ENCODE results near the gene DYNC1I1. TPM values are rescaled to one million over a fixed set of nuclear protein-coding genes. Genes with fewer than 3 reads are reported as not detected.

DYNC1I1 gene
- total and polyA plus RNA-seq, 2 donors (not counting 3 experiments of a cell fraction or from before 2014, with no cell fraction given) = 1.8 to 3.6 TPM

DNA sequence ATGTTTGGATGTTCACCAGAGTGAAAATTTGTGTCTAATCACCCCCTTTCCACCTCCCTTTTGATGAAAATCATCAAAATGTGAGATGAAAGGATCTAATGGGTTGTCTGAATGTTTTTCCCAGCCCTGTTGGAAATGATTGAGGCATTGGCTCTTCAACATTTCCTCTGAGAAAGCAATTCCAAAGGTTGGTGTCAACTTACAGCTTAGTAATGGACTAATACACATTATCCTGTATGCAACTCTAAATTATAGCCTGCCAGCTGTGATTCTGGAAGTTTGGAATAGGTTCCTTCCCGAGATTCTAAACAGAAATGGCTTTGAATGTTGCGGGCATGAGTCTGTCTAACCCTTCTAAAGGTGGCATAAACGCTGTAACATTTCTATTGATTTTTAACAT, 152.9 kb downstream of the DYNC1I1 start:
- DNase-seq (ENCODE audit: low read depth, low spot score) (no peak), FAIRE-seq (no peak)
- Histone ChIP-seq H3K4me2 (ENCODE audit: insufficient read depth, low read length) (no peak overlapping the region), H4K20me1 (replicated peaks; ENCODE audit: control insufficient read depth, extremely low read depth, insufficient read depth, low read length) (peaks cover 3% of the 10 kb centered on the region), H3K4me3 (replicated peaks in 1 of 3; ENCODE audit: insufficient read depth in 1 of 3, low read depth in 1 of 3, low read length in 3 of 3) (no peak overlapping the region), H3K27ac (ENCODE audit: insufficient read depth, low read depth, low read length) (no peak overlapping the region), H3K9ac (replicated peaks; ENCODE audit: extremely low read depth, insufficient read depth, low read length) (no peak overlapping the region), H2AFZ (ENCODE audit: low read depth, low read length) (no peak overlapping the region), H3K27me3 (ENCODE audit: control insufficient read depth in 2 of 2, insufficient read depth in 2 of 2, low read length in 2 of 2) (peaks cover 47 to 84% of the 10 kb centered on the region in 2 experiments), H3K4me1 (ENCODE audit: control insufficient read depth, extremely low read depth, insufficient read depth, low read length) (peaks cover 8% of the 10 kb centered on the region), H3K9me3 (replicated peaks; ENCODE audit: control insufficient read depth, insufficient read depth, low read length) (no peaks in the 10 kb centered on the region), H3K79me2 (ENCODE audit: control insufficient read depth, insufficient read depth, low read length) (no peaks in the 10 kb centered on the region), H3K36me3 (ENCODE audit: control insufficient read depth in 2 of 2, extremely low read depth in 1 of 2, insufficient read depth in 2 of 2, low read length in 2 of 2) (no peaks in the 10 kb centered on the region), H3K9me1 (replicated peaks; ENCODE audit: control insufficient read depth, extremely low read depth, insufficient read depth, low read length) (no peaks in the 10 kb centered on the region)
- ChIA-PET POLR2A (no interaction called here), CTCF (interaction anchor here (0.8 to 2.8 kb wide), 7 partner anchors 9 to 1254 kb away, joined by 3 to 26 read pairs (median 3); no protein-coding TSS in a partner anchor)
- intact Hi-C loops (cut with micrococcal nuclease) = no loop called here
- TF ChIP-seq MYC (IDR thresholded peaks at IDR 0.05; ENCODE audit: low read depth, low read length) (no peak), EZH2 (IDR thresholded peaks at IDR 0.05; ENCODE audit: borderline replicate concordance, low read depth, low read length, severe bottlenecking) (no peak), POLR2A (IDR thresholded peaks at IDR 0.05; ENCODE audit: low read depth, low read length) (no peak), FOS (IDR thresholded peaks at IDR 0.05; ENCODE audit: borderline replicate concordance, insufficient read depth, low read length) (no peak), POLR2AphosphoS5 (IDR thresholded peaks at IDR 0.05; ENCODE audit: insufficient read depth, low read depth, low read length) (no peak), GATA2 (IDR thresholded peaks at IDR 0.05; ENCODE audit: insufficient read depth, insufficient read length, low read depth, low read length) (no peak), JUN (IDR thresholded peaks at IDR 0.05; ENCODE audit: borderline replicate concordance, insufficient read depth, insufficient read length, low read depth) (no peak)
- TF ChIP-seq, protein P1, sequence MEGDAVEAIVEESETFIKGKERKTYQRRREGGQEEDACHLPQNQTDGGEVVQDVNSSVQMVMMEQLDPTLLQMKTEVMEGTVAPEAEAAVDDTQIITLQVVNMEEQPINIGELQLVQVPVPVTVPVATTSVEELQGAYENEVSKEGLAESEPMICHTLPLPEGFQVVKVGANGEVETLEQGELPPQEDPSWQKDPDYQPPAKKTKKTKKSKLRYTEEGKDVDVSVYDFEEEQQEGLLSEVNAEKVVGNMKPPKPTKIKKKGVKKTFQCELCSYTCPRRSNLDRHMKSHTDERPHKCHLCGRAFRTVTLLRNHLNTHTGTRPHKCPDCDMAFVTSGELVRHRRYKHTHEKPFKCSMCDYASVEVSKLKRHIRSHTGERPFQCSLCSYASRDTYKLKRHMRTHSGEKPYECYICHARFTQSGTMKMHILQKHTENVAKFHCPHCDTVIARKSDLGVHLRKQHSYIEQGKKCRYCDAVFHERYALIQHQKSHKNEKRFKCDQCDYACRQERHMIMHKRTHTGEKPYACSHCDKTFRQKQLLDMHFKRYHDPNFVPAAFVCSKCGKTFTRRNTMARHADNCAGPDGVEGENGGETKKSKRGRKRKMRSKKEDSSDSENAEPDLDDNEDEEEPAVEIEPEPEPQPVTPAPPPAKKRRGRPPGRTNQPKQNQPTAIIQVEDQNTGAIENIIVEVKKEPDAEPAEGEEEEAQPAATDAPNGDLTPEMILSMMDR (IDR thresholded peaks at IDR 0.05; ENCODE audit: extremely low read depth in 1 of 2, insufficient read depth in 1 of 2, low read depth in 1 of 2, low read length in 2 of 2) = no peak
- BruUV-seq (replicated peaks) = no TSS peak
- dilution Hi-C loops (cut with MboI; ENCODE audit: extremely low pct_ligation_motif_present, low sequenced_read_pairs) = no loop called here
